HG03196 (cell line): Measurements from ENCODE around the gene MSRB2.
A peak's percentile ranks its signal among the peaks of the same experiment; 100 is the strongest.
"Not testable (repeated sequence)": the region's sequence is repeated elsewhere in the genome, so short reads cannot be mapped to it uniquely, and the experiment has no call there.

ENCODE experiments used
- ATAC-seq: cut with Tn5 transposase; IDR thresholded peaks from one replicate; pipeline ENCODE4 v1.9.1; 2021; ENCODE audit not compliant: unreplicated experiment

MSRB2 gene

DNA sequence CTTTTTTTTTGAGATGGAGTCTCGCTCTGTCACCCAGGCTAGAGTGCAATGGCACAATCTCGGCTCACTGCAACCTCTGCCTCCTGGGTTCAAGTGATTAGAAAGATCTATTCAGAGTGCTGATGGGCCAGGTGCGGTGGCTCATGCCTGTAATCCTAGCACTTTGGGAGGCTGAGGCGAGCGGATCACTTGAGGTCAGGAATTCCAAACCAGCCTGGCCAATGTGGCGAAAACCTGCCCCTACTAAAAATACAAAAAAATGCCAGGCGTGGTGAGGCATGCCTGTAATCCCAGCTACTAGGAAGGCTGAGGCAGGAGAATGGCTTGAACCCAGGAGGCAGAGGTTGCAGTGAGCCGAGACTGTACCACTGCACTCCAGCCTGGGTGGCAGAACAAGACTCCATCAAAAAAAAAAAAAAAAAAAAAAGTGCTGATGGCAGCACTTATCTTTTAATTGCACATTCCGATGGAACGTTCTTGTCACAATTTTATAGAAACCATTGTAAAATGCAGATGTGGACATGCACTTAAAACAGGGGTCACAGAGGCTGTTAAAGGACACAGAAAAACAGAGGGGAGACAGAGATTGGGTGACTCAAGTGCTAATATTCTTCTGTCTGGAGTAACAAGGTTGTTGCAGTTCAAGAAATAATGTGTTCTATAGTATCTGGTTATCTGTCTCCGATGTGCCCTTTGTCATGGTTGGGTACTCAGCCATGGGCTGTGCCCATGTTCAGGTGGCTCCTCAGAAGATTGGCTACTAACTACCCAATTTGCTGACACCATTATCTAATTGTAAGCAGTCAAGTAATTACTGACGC lies 25.1 kb upstream of the MSRB2 start:
- not testable (repeated sequence) for ATAC-seq

DNA sequence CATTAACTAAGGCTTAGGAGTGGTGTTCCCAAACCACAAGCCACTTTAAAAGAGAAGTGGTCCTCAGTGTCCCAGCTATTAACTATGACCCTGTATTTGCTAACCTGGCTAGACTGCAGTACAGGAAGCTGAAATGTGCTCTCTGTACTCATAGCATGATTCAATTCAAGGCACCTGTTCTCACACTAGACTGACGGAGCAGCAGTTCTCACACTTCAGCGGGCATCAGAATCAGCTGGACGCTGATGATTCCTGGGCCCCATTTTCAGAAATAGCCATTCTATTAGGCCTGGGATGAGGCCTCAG lies 24.5 kb upstream of the MSRB2 start:
- no peak for ATAC-seq

- not testable (repeated sequence) for ATAC-seq
Measured at GRCh38 chr10:23072593-23072992, 22.8 kb upstream of the MSRB2 start.

GRCh38 chr10:23073527-23073926 lies 21.9 kb upstream of the MSRB2 start:
- ATAC-seq, result no peak

- no peak for ATAC-seq
Measured at GRCh38 chr10:23075672-23076071, 19.7 kb upstream of the MSRB2 start.

- no peak for ATAC-seq
Measured at GRCh38 chr10:23078114-23078513, 17.3 kb upstream of the MSRB2 start.

- ATAC-seq, result no peak
Measured at GRCh38 chr10:23079700-23080099, 15.7 kb upstream of the MSRB2 start.

- ATAC-seq, result no peak
Measured at GRCh38 chr10:23080262-23080661, 15.1 kb upstream of the MSRB2 start.

DNA sequence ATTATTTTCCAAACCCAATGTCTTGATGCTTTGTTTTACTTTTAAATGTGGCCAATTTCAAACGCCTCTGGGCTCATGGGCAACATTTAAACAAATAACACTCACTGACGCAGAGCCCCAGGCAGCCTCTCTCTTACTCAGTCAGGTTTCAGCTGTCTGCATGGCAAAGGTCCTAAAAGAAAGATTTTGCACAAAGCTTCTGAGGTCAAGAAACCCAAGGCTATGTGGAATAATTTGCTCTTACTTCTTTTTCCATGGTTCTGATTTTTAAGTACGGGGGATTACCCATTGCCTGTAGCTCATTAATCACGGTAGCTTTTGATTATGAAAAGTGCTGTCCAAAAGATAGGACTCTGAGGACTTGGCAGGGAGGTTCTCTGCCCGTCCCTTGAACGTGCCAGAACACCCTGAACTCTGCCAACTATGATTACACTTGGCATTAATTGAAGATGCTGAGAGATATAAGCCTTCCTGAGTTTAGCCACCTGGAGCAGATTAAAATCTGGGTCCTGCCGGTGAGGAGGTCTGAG lies 14.1 kb upstream of the MSRB2 start:
- no peak for ATAC-seq

- no peak for ATAC-seq
Measured at GRCh38 chr10:23081891-23082290, 13.5 kb upstream of the MSRB2 start.

- no peak for ATAC-seq
Measured at GRCh38 chr10:23088609-23089008, 6.8 kb upstream of the MSRB2 start.

DNA sequence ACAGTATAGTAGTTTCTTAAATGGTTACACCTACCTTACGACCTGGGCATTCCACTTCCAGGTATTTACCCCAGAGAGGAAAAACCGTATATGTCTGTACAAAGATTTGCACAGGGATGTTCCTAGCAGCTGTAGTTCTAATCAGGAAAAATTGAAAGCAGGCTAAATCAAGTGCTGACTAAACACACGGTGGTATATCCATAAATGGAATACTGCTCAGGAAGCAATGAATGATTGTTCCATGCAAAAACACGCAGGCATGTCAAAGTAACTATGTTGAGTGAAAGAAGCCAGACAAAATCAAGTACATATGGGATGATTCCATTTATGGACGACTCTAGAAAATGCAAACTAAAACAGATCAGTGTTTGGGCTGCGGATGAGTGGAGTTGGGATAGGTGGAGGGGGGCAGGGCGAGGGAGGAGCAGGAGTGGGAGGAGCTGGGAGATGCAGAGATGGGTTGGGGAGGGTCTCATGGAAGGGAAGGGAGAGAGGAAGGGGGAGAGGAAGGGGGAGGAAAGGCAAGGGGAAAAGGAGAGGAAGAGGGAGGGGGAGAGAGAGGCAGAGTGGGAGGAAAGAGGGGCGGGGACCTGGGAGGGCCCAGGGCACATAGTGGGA lies 484 bp upstream of the MSRB2 start:
- ATAC-seq, result no peak

DNA sequence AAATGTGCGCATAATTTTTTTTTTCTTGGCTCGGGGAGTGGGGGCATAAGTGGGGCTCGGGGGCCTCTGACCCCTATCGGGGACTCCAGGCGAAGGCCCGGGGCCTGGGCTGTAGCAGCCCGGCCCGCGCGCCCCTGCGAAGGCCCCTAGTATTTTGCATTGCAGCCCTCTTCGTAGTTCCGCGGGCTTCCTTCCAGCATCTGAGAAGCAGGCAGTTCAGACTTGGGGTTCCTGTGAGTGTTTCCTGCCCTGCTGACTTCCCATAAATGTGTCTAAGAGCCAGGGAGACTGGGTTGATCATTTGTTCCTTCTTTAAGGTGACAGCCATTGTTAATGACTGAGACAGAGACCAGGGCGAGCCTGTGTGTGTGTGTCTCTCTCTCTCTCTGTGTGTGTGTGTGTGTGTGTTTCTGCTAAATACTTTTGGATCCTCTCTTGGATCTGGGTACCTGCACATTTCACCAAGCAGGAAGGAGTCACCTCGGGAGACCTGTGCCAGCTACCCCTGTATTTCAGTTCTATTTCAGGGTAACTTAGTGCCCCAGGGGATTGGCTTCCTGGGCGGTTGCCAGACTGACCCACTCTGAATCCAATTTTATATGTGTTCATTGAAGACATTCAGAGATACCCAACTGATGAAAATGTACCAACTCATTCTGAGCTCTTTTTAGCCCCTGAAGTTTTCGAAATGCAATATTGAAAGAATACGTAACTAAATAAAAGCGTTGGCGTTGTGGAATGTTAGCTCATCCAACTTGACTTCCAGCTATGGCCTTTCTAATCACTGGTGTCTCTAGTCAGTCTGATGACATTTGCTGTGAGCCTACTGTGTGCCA lies 805 bp downstream of the MSRB2 start:
- ATAC-seq, result peak; percentile 42

- no peak for ATAC-seq
Measured at GRCh38 chr10:23096802-23097549, 1.6 kb downstream of the MSRB2 start.

GRCh38 chr10:23099079-23099478 lies 3.7 kb downstream of the MSRB2 start:
- ATAC-seq, result no peak

- no peak for ATAC-seq
Measured at GRCh38 chr10:23099816-23100215, 4.4 kb downstream of the MSRB2 start.

DNA sequence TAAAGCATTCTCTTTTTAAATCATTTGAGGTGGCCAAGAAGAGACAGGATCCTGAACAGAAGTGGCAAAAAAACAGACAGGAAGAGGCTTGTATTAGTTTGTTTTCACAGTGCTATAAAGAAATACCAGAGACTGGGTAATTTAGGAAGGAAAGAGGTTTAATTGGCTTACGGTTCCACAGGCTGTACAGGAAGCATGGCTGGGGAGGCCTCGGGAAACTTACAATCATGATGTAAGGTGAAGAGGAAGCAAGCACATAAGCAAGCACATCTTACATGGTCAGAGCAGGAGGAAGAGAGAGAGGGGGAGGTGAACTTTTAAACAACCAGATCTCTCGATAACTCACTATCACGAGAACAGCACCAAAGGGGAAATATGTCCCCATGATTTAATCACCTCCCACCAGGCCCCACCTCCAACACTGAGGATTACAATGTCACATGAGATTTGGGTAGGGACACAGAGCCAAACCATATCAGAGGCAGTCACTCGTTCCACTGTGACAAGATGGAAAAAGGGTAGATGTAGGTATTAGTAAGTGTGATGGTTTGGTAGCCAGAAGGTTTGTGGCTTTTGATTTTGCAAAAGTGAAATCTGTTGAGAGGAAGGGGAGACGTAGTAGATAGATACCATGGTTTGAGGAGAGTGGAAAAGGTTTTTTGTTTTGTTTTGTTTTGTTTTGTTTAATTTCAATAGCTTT lies 5.1 kb downstream of the MSRB2 start:
- no peak for ATAC-seq

- no peak for ATAC-seq
Measured at GRCh38 chr10:23106331-23107072, 11.1 kb downstream of the MSRB2 start.

DNA sequence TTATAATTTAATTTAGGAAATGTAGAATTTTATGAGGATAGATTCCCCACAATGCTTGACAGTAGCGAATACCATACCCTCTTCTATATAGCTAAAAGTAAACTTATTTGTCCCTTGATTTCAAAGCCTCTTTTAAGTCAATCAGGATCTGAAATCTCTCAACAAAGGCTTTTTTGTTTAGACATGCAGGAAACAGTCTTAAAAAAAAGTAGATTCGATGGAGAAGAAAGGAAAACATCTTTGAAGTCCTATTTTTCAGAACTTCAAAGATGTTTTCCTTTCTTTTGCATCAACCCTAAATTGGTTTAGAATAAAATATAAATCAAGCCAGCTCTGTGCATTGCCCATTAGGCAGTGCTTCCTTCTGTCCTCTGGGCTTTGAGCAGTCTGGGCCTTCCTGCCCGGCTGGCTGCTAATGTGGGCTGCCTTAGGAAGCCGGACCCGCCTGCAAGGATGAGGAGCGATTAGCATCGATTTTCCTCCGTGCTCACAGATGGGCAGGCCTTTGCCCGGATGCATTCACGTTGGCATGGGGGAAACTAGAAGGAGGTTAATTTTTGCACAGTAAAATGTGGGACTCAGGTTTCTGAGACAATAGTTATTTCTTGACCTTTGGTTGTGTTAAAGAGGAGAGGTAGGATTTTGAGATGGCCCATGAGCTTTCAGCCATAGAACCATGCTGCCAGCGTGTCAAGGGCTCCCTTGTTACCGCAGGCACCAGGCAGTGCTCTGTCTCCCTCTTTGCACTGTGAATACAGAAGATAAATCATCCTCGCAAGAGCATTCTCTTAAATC lies 15.5 kb downstream of the MSRB2 start:
- ATAC-seq, result no peak
